Smooth muscle cell of the brain vasculature (primary cell): ENCODE data around the gene BCCIP.

Source experiments
- DNase-seq: peaks from one replicate; pipeline ENCODE4 v3.0.0-alpha.2; 2012; ENCODE audit warnings: low read depth, low spot score

BCCIP gene

GRCh38 chr10:125797994-125798662, 25.2 kb upstream of the BCCIP start:
- DNase-seq = no peak

GRCh38 chr10:125799451-125800182, 23.7 kb upstream of the BCCIP start:
- no peak for DNase-seq

GRCh38 chr10:125801574-125801973, 21.8 kb upstream of the BCCIP start:
- no peak for DNase-seq

- DNase-seq = no peak
These were observed 21.2 kb upstream of the BCCIP start for GRCh38 chr10:125802131-125802530.

GRCh38 chr10:125802739-125803138, 20.6 kb upstream of the BCCIP start:
- no peak for DNase-seq

- DNase-seq = no peak
These were observed 15.3 kb upstream of the BCCIP start for GRCh38 chr10:125808047-125808446.

GRCh38 chr10:125811251-125811650, 12.1 kb upstream of the BCCIP start:
- DNase-seq = no peak

GRCh38 chr10:125812128-125812750, 11.1 kb upstream of the BCCIP start:
- no peak for DNase-seq

- no peak for DNase-seq
These were observed 7.6 kb upstream of the BCCIP start for GRCh38 chr10:125815764-125816163.

- no peak for DNase-seq
These were observed 6.8 kb upstream of the BCCIP start for GRCh38 chr10:125816548-125816947.

GRCh38 chr10:125817337-125817946, 5.9 kb upstream of the BCCIP start:
- no peak for DNase-seq

- DNase-seq = no peak
These were observed 2.6 kb upstream of the BCCIP start for GRCh38 chr10:125820701-125821100.

GRCh38 chr10:125823663-125824251, 411 bp downstream of the BCCIP start:
- no peak for DNase-seq

- no peak for DNase-seq
These were observed 1.4 kb downstream of the BCCIP start for GRCh38 chr10:125824736-125825135.

GRCh38 chr10:125827133-125827532, 3.8 kb downstream of the BCCIP start:
- no peak for DNase-seq

GRCh38 chr10:125828311-125828710, 5.0 kb downstream of the BCCIP start:
- no peak for DNase-seq

- DNase-seq = no peak
These were observed 13.4 kb downstream of the BCCIP start for GRCh38 chr10:125836746-125837145.

- no peak for DNase-seq
These were observed 15.6 kb downstream of the BCCIP start for GRCh38 chr10:125838802-125839575.

GRCh38 chr10:125840406-125840805, 17.1 kb downstream of the BCCIP start:
- no peak for DNase-seq

- no peak for DNase-seq
These were observed 17.6 kb downstream of the BCCIP start for GRCh38 chr10:125840955-125841354.

- DNase-seq = no peak
These were observed 20.4 kb downstream of the BCCIP start for GRCh38 chr10:125843603-125844329.
